ENCODE results near the gene CSPG4. TPM values are rescaled to one million over a fixed set of nuclear protein-coding genes. Genes with fewer than 3 reads are reported as not detected.

Gene CSPG4
- total and polyA plus RNA-seq, 2 donors (not counting 3 experiments of a cell fraction or from before 2014, with no cell fraction given) = not detected

DNA sequence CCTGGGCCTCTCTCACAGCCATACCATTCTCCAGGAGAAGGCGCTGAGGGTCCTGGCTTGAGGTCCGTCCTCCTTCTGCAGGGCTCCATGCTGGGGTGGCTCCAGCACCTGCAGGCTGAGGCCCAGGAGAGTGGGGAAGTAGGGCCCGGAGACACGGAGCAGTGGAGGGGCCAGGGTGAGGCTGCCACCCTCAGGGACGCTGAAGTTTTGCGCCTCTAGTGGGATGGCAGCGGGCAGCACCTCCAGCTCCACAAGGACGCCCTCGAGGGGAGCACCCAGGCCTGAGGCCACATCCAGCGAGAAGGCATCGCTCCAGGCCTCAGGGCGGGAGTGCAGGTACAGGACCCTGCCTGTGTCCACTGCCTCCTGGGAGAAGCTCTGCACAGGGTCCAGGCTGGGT is 27.5 kb downstream of the CSPG4 start:
- Histone ChIP-seq H4K20me1 (replicated peaks; ENCODE audit: control insufficient read depth, extremely low read depth, insufficient read depth, low read length) (no peaks in the 10 kb centered on the region), H3K9me3 (replicated peaks; ENCODE audit: control insufficient read depth, insufficient read depth, low read length) (no peaks in the 10 kb centered on the region), H3K79me2 (ENCODE audit: control insufficient read depth, insufficient read depth, low read length) (no peaks in the 10 kb centered on the region), H3K4me2 (ENCODE audit: insufficient read depth, low read length) (no peak overlapping the region), H2AFZ (ENCODE audit: low read depth, low read length) (no peak overlapping the region), H3K4me1 (ENCODE audit: control insufficient read depth, extremely low read depth, insufficient read depth, low read length) (no peaks in the 10 kb centered on the region), H3K4me3 (replicated peaks in 1 of 3; ENCODE audit: insufficient read depth in 1 of 3, low read depth in 1 of 3, low read length in 3 of 3) (no peak overlapping the region), H3K27me3 (ENCODE audit: control insufficient read depth in 2 of 2, insufficient read depth in 2 of 2, low read length in 2 of 2) (peaks cover 14 to 21% of the 10 kb centered on the region in 2 experiments), H3K27ac (ENCODE audit: insufficient read depth, low read depth, low read length) (no peak overlapping the region), H3K36me3 (ENCODE audit: control insufficient read depth in 2 of 2, extremely low read depth in 1 of 2, insufficient read depth in 2 of 2, low read length in 2 of 2) (no peaks in the 10 kb centered on the region), H3K9ac (replicated peaks; ENCODE audit: extremely low read depth, insufficient read depth, low read length) (no peak overlapping the region), H3K9me1 (replicated peaks; ENCODE audit: control insufficient read depth, extremely low read depth, insufficient read depth, low read length) (no peaks in the 10 kb centered on the region)
- no TSS peak for BruUV-seq (replicated peaks)
- FAIRE-seq (no peak), DNase-seq (ENCODE audit: low read depth, low spot score) (no peak)
- intact Hi-C loops (cut with micrococcal nuclease) = no loop called here
- TF ChIP-seq, protein P1, sequence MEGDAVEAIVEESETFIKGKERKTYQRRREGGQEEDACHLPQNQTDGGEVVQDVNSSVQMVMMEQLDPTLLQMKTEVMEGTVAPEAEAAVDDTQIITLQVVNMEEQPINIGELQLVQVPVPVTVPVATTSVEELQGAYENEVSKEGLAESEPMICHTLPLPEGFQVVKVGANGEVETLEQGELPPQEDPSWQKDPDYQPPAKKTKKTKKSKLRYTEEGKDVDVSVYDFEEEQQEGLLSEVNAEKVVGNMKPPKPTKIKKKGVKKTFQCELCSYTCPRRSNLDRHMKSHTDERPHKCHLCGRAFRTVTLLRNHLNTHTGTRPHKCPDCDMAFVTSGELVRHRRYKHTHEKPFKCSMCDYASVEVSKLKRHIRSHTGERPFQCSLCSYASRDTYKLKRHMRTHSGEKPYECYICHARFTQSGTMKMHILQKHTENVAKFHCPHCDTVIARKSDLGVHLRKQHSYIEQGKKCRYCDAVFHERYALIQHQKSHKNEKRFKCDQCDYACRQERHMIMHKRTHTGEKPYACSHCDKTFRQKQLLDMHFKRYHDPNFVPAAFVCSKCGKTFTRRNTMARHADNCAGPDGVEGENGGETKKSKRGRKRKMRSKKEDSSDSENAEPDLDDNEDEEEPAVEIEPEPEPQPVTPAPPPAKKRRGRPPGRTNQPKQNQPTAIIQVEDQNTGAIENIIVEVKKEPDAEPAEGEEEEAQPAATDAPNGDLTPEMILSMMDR (IDR thresholded peaks at IDR 0.05; ENCODE audit: extremely low read depth in 1 of 2, insufficient read depth in 1 of 2, low read depth in 1 of 2, low read length in 2 of 2) = no peak
- TF ChIP-seq POLR2A (IDR thresholded peaks at IDR 0.05; ENCODE audit: low read depth, low read length) (no peak), FOS (IDR thresholded peaks at IDR 0.05; ENCODE audit: borderline replicate concordance, insufficient read depth, low read length) (no peak), POLR2AphosphoS5 (IDR thresholded peaks at IDR 0.05; ENCODE audit: insufficient read depth, low read depth, low read length) (no peak), JUN (IDR thresholded peaks at IDR 0.05; ENCODE audit: borderline replicate concordance, insufficient read depth, insufficient read length, low read depth) (no peak), GATA2 (IDR thresholded peaks at IDR 0.05; ENCODE audit: insufficient read depth, insufficient read length, low read depth, low read length) (no peak), MYC (IDR thresholded peaks at IDR 0.05; ENCODE audit: low read depth, low read length) (no peak), EZH2 (IDR thresholded peaks at IDR 0.05; ENCODE audit: borderline replicate concordance, low read depth, low read length, severe bottlenecking) (no peak)
- TF ChIP-seq, protein P2, sequence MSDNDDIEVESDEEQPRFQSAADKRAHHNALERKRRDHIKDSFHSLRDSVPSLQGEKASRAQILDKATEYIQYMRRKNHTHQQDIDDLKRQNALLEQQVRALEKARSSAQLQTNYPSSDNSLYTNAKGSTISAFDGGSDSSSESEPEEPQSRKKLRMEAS (IDR thresholded peaks at IDR 0.05; ENCODE audit: insufficient read depth, insufficient read length) = no peak
- dilution Hi-C loops (cut with MboI; ENCODE audit: extremely low pct_ligation_motif_present, low sequenced_read_pairs) = no loop called here
- ChIA-PET CTCF (interaction anchor here (1.0 to 8.3 kb wide), 12 partner anchors 25 to 476 kb away, joined by 3 to 65 read pairs (median 6); partner anchors contain the start of genes IMP3, MAN2C1, SIN3A and SNX33), POLR2A (no interaction called here)
